OCI-LY3 (cell line): ENCODE data around the gene MAPKBP1.

Experiments used
- H2AFZ ChIP-seq: fragments of 200-600, 300-600 bp; shearing (Covaris generic); 2 replicates; pipeline ENCODE4 v1.6.0; 2014; ENCODE audit warnings: antibody characterized with exemption, low read depth, low read length
- H3K27ac ChIP-seq: fragments of 200-600, 300-600 bp; sonication (generic); 2 replicates; pipeline ENCODE4 v1.5.1; 2014; ENCODE audit warnings: mild to moderate bottlenecking, low read length, moderate library complexity, mixed read lengths
- H3K27me3 ChIP-seq: fragments of 200-600, 300-600 bp; sonication (generic); 2 replicates; pipeline ENCODE4 v1.6.1; 2014; ENCODE audit warnings: low read depth, low read length, mixed read lengths
- H3K36me3 ChIP-seq: fragments of 200-600, 300-600 bp; sonication (generic); replicated peaks from 2 replicates; pipeline ENCODE3; 2014; ENCODE audit warnings: low read depth, low read length, mixed read lengths
- H3K4me1 ChIP-seq: fragments of 300-600, 200-600 bp; sonication (generic); 2 replicates; pipeline ENCODE4 v1.6.1; 2014; ENCODE audit warnings: low read length, mixed read lengths
- H3K4me2 ChIP-seq: fragments of 200-600, 300-600 bp; sonication (generic); 2 replicates; pipeline ENCODE4 v1.6.1; 2014; ENCODE audit warnings: low read length, mixed read lengths
- H3K4me3 ChIP-seq: fragments of 300-600, 200-600 bp; sonication (generic); 2 replicates; pipeline ENCODE4 v1.5.1; 2014; ENCODE audit warnings: antibody characterized with exemption, mild to moderate bottlenecking, low read length, moderate library complexity
- H3K79me2 ChIP-seq: fragments of 300-600, 200-600 bp; shearing (Covaris generic); 2 replicates; pipeline ENCODE4 v1.6.1; 2014; ENCODE audit warnings: mild to moderate bottlenecking, low read length, mixed read lengths
- H3K9ac ChIP-seq: fragments of 300-600, 200-600 bp; shearing (Covaris generic); 2 replicates; pipeline ENCODE4 v1.6.0; 2014; ENCODE audit warnings: mild to moderate bottlenecking, low read length, moderate library complexity
- H3K9me3 ChIP-seq: fragments of 200-600, 300-600 bp; shearing (Covaris generic); 2 replicates; pipeline ENCODE4 v1.6.1; 2014; ENCODE audit warnings: low read length, mixed read lengths; ENCODE audit not compliant: insufficient read depth
- H4K20me1 ChIP-seq: fragments of 200-600, 300-600 bp; sonication (generic); 2 replicates; pipeline ENCODE4 v1.6.1; 2016; ENCODE audit warnings: low read length, mixed read lengths; ENCODE audit not compliant: insufficient read depth
- CTCF ChIP-seq: fragments of 200-600, 300-600 bp; sonication (generic); IDR thresholded peaks from 2 replicates; pipeline ENCODE4 v1.5.1; 2014; ENCODE audit warnings: antibody characterized with exemption, low read length, low read depth
- EZH2phosphoT487 ChIP-seq: fragments of 200-600 bp; shearing (Covaris generic); IDR thresholded peaks from 2 replicates; pipeline ENCODE4 v1.6.1; 2018; ENCODE audit warnings: antibody characterized with exemption, mixed run types, low read depth

Gene MAPKBP1

GRCh38 chr15:41801185-41801584, 26.9 kb downstream of the MAPKBP1 start:
- Histone ChIP-seq H3K79me2 (no peaks in the 10 kb centered on the region), H3K27ac (no peak overlapping the region), H3K4me1 (peaks cover 30% of the 10 kb centered on the region), H4K20me1 (no peaks in the 10 kb centered on the region), H3K9me3 (no peaks in the 10 kb centered on the region), H3K36me3 (peaks cover 9% of the 10 kb centered on the region), H3K4me3 (no peak overlapping the region), H2AFZ (no peak overlapping the region), H3K27me3 (no peaks in the 10 kb centered on the region), H3K9ac (no peak overlapping the region), H3K4me2 (no peak overlapping the region)
- TF ChIP-seq CTCF, result no peak
- no peak for TF ChIP-seq EZH2phosphoT487

GRCh38 chr15:41801850-41802455, 27.7 kb downstream of the MAPKBP1 start:
- H3K27ac ChIP-seq, result no peak overlapping the region
- H3K9me3 ChIP-seq, result no peaks in the 10 kb centered on the region
- H3K4me2 ChIP-seq, result no peak overlapping the region
- no peaks in the 10 kb centered on the region for H3K27me3 ChIP-seq
- peaks cover 22% of the 10 kb centered on the region for H3K4me1 ChIP-seq
- H3K4me3 ChIP-seq, result no peak overlapping the region
- no peak overlapping the region for H3K9ac ChIP-seq
- TF ChIP-seq CTCF, result no peak
- no peak for TF ChIP-seq EZH2phosphoT487
- H3K79me2 ChIP-seq, result no peaks in the 10 kb centered on the region
- H4K20me1 ChIP-seq, result no peaks in the 10 kb centered on the region
- peaks cover 9% of the 10 kb centered on the region for H3K36me3 ChIP-seq
- H2AFZ ChIP-seq, result no peak overlapping the region

GRCh38 chr15:41804361-41804760, 30.1 kb downstream of the MAPKBP1 start:
- H3K27ac ChIP-seq, result no peak overlapping the region
- no peak for TF ChIP-seq EZH2phosphoT487
- no peak for TF ChIP-seq CTCF
- peaks cover 9% of the 10 kb centered on the region for H3K36me3 ChIP-seq
- no peak overlapping the region for H3K4me3 ChIP-seq
- no peaks in the 10 kb centered on the region for H3K79me2 ChIP-seq
- H3K9ac ChIP-seq, result no peak overlapping the region
- no peaks in the 10 kb centered on the region for H3K9me3 ChIP-seq
- no peak overlapping the region for H2AFZ ChIP-seq
- H3K4me2 ChIP-seq, result no peak overlapping the region
- H4K20me1 ChIP-seq, result no peaks in the 10 kb centered on the region
- H3K27me3 ChIP-seq, result no peaks in the 10 kb centered on the region
- peaks cover 5% of the 10 kb centered on the region for H3K4me1 ChIP-seq

- Histone ChIP-seq H3K9ac (no peak overlapping the region), H4K20me1 (no peaks in the 10 kb centered on the region), H3K27me3 (no peaks in the 10 kb centered on the region), H3K27ac (no peak overlapping the region), H2AFZ (no peak overlapping the region), H3K4me2 (no peak overlapping the region), H3K36me3 (peaks cover 9% of the 10 kb centered on the region), H3K9me3 (no peaks in the 10 kb centered on the region), H3K4me1 (no peaks in the 10 kb centered on the region), H3K4me3 (no peak overlapping the region), H3K79me2 (no peaks in the 10 kb centered on the region)
- TF ChIP-seq EZH2phosphoT487 (no peak), CTCF (no peak)
Observed at GRCh38 chr15:41804916-41805666, 30.8 kb downstream of the MAPKBP1 start.
